GM19395 (cell line): ENCODE results near the gene C2.
A peak's percentile ranks its signal among the peaks of the same experiment; 100 is the strongest.
"Not testable (repeated sequence)": the region's sequence is repeated elsewhere in the genome, so short reads cannot be mapped to it uniquely, and the experiment has no call there.

Experiments
- ATAC-seq: cut with Tn5 transposase; IDR thresholded peaks from one replicate; pipeline ENCODE4 v1.9.1; 2021; ENCODE audit warnings: mild to moderate bottlenecking, moderate library complexity; ENCODE audit not compliant: unreplicated experiment

The C2 gene

DNA sequence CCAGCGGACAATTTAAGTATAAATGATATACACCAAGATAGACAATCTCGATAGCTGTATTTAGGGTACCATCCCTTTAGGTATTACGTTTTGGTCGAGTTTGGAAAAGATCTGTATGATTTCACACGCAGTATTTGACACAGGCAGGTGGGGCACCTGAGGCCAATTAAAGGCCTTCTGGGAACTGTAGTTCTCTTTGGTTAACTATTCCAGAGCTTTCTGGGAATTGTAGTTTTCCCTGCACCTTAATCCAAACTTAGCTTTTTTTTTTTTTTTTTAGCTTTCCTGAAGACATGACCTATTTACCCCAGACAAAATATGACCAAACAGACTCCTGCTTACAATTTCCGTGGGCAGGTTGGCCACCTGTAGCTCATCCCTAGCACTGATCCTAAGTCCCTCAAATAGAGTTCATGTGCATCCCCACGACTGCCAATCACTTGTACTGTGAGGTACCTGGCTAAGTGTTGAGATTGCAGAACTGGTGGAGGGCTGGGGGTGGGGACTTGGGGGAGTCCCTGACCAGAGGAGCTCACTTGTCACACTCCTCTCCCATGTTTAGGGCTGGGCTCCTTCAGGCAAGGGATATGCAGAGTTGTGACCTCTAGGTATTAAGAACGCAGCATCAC is 29.0 kb upstream of the C2 start:
- no peak for ATAC-seq

DNA sequence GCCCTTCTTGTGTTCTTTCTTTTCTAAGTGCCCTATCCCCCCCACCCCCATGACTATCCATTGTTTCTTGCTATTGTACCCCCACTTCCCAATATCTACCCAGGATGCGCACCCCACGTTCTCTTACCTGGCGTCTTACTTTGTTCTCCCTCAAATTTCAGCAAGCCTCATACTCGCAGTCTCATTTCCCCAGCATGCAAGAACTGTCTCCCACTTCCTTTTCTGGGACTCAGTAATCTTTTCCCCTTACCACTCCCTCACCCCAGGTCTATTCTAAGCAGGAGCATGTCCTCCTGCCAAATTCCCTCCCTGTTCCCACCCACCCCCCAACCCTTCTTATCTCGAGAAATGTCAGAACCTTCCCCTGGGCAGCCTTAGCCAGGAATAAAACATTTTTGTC is 28.3 kb upstream of the C2 start:
- ATAC-seq = no peak

- ATAC-seq = no peak
Measured at GRCh38 chr6:31899882-31900722, 27.4 kb upstream of the C2 start.

- no peak for ATAC-seq
Measured at GRCh38 chr6:31900917-31901414, 26.6 kb upstream of the C2 start.

GRCh38 chr6:31901415-31901952 is 26.0 kb upstream of the C2 start:
- no peak for ATAC-seq

DNA sequence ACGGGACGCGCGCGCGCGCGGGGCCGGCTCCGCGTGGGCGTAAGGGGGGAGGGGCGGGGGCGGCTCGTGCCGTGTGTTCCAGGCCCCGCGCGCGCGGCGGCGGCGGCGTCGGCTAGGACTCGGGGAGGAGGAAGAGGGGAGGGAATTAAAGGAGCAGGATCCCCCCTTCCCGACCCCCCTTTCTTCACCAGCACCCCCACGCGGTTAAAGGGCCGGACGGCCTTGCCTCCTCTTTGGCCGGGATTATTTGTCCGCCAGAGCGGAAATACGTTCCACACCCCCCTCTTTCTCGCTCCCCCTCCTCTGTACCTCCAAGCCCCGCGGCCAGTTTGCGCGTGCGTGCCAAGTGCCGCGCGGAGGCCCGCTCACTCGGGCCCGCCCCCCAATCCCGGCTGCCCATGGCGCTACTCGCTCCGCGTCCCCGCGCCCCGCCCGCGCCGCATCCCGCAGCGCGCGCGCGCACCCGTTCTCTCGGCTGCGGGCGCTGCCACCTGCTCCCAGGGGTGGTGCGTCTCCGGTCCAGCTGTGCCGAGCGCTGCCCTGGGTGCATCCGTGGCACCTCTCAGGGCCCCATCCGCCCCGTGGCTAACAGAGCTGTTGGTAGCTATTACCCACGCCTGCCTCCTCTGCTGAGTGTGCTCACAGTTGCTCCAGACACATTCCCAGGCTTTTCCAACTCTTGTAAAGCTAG is 25.4 kb upstream of the C2 start, which contains the start of gene ZBTB12:
ZBTB12 (minus strand) TSS at position 134 of the 691 bp plus-strand sequence. CDS start 781 bp downstream, outside the sequence.
- peak; percentile 52 for ATAC-seq

DNA sequence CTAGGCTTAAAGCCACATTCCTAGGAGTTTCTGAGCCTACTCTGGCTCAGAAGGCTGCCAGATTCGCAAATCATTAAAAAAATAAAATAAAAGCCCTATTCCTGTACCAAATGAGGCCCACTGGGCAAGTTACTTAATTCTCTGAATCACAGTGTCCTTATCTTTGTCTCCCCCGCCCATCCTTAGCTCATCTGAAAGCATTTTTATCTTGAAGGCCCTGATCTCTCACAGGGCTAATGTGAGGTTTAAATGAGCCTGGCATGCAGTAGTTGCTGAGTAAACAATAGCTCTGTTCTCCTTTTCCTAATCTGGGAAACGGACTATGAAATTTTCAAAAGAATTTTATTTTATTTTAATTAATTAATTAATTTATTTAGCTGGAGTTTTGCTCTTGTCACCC is 23.6 kb upstream of the C2 start:
- no peak for ATAC-seq

DNA sequence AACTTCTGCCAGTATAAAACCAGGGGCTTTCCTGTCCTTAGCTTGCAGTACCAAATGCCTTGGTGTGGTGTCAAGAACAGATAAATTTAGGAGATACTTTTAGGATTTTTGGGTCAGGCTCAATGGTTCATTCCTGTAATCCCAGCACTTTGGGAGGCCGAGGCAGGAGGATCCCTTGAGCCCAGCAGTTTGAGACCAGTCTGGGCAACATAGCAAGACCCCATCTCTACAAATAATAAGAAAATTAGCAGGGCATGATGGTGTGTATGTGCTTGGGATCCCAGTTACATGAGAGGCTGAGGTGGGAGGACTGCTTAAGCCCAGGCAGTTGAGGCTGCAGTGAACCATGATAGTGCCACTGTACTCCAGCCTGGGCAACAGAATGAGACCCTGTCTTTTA is 22.5 kb upstream of the C2 start:
- ATAC-seq = no peak

- ATAC-seq = no peak
Measured at GRCh38 chr6:31906122-31906521, 21.4 kb upstream of the C2 start.

GRCh38 chr6:31906727-31907126 is 20.8 kb upstream of the C2 start:
- ATAC-seq = not testable (repeated sequence)

DNA sequence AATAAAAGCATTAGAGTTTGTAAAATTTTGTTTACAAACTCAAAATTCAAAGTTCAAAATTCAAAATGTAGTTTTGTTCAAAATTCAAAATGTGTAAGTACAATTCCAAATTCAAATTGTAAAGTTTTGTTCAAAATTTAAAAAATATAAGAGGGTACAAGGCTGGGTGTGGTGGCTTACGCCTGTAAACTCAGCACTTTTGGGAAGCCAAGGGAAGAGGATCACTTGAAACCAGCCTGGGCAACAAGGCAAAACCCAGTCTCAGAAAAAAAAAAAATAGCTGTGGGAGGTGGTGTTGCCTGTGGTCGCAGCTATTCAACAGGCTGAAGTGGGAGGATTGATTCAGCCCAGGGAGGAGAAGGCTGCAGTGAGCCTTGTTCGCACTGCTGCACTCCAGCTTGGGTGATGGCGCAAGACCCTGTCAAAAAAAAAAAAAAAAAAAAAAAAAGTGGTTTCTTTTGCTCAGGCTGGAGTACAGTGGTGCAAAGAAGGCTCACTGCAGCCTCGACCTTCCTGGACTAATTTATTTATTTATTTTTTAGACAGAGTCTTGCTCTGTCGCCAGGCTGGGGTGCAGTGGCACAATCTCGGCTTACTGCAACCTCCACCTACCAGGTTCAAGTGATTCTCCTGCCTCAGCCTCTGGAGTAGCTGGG is 20.2 kb upstream of the C2 start:
- no peak for ATAC-seq

DNA sequence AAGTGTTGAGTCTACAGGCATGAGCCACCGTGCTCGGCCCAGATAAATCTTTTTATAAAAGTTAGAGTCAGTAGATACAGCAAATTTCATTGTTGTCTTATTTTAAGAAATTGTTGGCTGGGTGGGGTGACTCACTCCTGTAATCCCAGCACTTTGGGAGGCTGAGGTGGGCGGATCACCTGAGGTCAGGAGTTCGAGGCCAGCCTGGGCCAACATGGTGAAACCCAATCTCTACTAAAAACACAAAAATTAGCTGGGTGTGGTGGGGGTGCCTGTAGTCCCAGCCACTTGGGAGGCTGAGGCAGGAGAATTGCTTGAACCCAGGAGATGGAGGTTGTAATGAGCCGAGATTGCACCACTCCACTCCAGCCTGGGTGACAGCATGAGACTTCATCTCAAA is 19.3 kb upstream of the C2 start:
- not testable (repeated sequence) for ATAC-seq

DNA sequence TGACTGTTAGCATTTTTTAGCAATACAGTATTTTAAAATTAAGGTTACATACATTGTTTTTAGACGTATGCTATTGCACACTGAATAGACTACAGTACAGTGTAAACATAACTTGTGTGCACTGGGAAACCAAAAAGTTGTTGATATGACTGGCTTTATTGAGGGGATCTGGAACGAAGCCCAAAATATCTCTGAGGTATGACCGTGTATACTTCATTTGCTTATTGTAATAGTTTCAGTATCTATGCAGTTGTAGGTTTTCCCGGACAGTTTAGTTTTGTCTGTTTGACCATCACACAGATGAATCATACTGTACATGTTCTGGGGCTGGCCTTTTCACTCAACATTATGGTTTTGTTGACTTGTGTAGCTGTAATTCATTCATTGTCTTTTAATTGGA is 18.7 kb upstream of the C2 start:
- ATAC-seq = peak; percentile 80

GRCh38 chr6:31909298-31909697 is 18.2 kb upstream of the C2 start:
- not testable (repeated sequence) for ATAC-seq

DNA sequence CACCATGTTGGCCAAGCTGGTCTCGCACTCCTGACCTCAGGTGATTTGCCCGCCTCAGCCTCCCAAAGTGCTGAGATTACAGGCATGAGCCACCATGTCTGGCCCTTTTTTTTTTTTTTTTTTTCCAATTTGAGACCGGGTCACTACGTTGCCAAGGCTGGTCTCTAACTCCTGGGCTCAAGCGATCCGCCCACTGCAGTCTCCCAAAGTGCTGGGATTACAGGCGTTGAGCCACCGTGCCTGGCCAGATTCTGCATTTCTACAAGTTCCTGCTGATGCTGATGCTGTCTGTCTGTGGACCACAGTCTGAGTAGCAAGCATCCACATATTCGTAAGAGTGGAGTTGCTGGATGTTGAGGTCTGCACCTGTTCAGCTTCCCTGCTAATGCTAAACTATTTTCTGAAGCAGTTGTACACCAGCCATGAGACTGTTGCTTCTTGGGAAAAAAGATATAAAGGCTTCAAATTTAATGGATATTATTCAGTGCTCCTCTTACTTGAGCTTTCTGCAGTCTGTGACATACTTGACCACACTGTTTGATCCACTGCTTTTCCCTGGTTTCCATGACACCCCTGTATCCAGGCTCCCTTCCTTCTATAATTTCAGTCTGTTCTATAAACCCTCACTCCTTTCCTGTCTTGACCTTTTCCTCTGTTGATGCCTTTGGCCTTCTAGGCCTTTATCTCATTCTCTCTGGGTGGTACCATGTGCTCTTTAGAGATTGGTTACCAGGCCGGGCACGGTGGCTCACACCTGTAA is 15.5 kb upstream of the C2 start:
- no peak for ATAC-seq

DNA sequence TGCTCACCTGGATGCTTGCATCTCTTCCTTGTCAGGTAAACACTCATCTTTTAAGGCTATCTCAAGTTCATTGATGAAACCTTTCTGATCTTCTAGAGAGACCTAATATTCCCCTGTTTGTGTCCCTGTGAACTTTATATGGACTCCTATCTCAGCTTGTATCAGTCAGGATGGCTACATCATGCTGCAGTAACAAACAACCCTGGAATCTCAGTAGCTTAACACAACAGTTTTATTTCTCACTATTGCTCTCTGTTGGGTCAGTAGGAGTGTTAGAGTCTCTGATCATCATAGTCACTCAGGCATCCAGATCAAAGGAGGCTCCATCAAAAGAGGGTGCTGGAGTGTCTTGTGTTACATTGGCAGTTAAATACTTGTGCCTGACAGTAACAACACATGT is 12.2 kb upstream of the C2 start:
- ATAC-seq = no peak

GRCh38 chr6:31915756-31916155 is 11.8 kb upstream of the C2 start:
- ATAC-seq = no peak

- no peak for ATAC-seq
Measured at GRCh38 chr6:31918069-31918720, 9.3 kb upstream of the C2 start.

DNA sequence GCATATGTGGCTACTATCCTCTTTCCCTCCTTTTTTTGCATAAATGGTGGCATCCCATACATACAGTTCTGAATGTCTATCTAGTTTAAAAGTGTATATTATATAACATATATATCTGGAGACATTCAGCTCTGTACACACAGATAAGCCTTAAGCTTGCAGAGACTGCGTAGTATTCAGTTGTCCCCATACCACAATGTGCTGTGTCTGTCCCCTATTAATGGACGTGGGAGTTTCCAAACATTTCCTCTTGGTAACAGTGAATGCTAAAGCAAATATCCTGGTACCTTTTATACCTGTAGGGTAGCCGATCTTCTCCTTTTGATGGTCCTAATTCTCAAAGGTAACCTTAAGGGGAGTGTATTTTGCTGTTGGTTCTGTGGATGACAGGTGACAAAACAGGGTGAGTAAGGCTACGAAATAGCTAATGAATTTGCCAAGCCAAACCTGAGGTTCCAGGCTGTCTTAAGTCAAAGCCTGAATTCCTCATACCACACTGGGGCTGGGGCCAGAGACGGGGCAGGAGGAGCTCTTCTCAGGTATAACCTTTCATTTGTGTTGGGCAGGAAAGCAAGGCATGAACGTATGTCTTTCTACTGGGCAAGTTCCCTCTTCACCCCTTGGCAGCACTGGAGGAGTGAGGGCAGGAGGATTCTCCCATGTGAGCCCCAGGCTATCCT is 7.8 kb upstream of the C2 start:
- no peak for ATAC-seq
